ENCODE data around the gene DAPK1.

Gene DAPK1

GRCh38 chr9:87701491-87701890 is 203.8 kb downstream of the DAPK1 start:
- Histone ChIP-seq H3K4me3 (ENCODE audit: low read depth, low read length, poor library complexity, severe bottlenecking) (no peak overlapping the region), H3K36me3 (ENCODE audit: insufficient read depth, low read length) (no peaks in the 10 kb centered on the region), H3K27ac (ENCODE audit: low read depth, low read length, poor library complexity, severe bottlenecking) (no peak overlapping the region), H3K4me2 (ENCODE audit: low read length) (no peak overlapping the region), H3K9me2 (ENCODE audit: low read depth, low read length) (no peaks in the 10 kb centered on the region), H3K9ac (ENCODE audit: low read length) (no peak overlapping the region), H3K9me3 (ENCODE audit: low read length) (no peaks in the 10 kb centered on the region), H4K20me1 (ENCODE audit: insufficient read depth, low read length) (no peaks in the 10 kb centered on the region), H3K79me2 (ENCODE audit: insufficient read depth, low read length) (no peaks in the 10 kb centered on the region), H3K27me3 (ENCODE audit: insufficient read depth, low read length) (0 out of 2 replicates have a peak, but pooled peaks cover 4% of the 10 kb centered on the region), H2AFZ (ENCODE audit: low read length) (no peak overlapping the region), H3F3A (ENCODE audit: insufficient read depth, low read length) (no peaks in the 10 kb centered on the region), H3K4me1 (ENCODE audit: insufficient read depth, low read length, severe bottlenecking) (no peaks in the 10 kb centered on the region)
- TF ChIP-seq EZH2 (IDR thresholded peaks at IDR 0.05; ENCODE audit: borderline replicate concordance, low read length): no peak

- TF ChIP-seq CTCF (IDR thresholded peaks at IDR 0.05; ENCODE audit: low read length): no peak
- no peak for TF ChIP-seq EZH2 (IDR thresholded peaks at IDR 0.05; ENCODE audit: borderline replicate concordance, low read length)
- Histone ChIP-seq H3F3A (ENCODE audit: insufficient read depth, low read length) (no peaks in the 10 kb centered on the region), H3K9me2 (ENCODE audit: low read depth, low read length) (no peaks in the 10 kb centered on the region), H3K4me3 (ENCODE audit: low read depth, low read length, poor library complexity, severe bottlenecking) (no peak overlapping the region), H2AFZ (ENCODE audit: low read length) (no peak overlapping the region), H3K9me3 (ENCODE audit: low read length) (no peaks in the 10 kb centered on the region), H3K27ac (ENCODE audit: low read depth, low read length, poor library complexity, severe bottlenecking) (no peak overlapping the region), H3K79me2 (ENCODE audit: insufficient read depth, low read length) (no peaks in the 10 kb centered on the region), H3K27me3 (ENCODE audit: insufficient read depth, low read length) (0 out of 2 replicates have a peak, but pooled peaks cover 4% of the 10 kb centered on the region), H4K20me1 (ENCODE audit: insufficient read depth, low read length) (no peaks in the 10 kb centered on the region), H3K36me3 (ENCODE audit: insufficient read depth, low read length) (no peaks in the 10 kb centered on the region), H3K4me2 (ENCODE audit: low read length) (no peak overlapping the region), H3K4me1 (ENCODE audit: insufficient read depth, low read length, severe bottlenecking) (no peaks in the 10 kb centered on the region), H3K9ac (ENCODE audit: low read length) (no peak overlapping the region)
Observed at GRCh38 chr9:87701931-87702421, 204.3 kb downstream of the DAPK1 start.

GRCh38 chr9:87702921-87703320 is 205.3 kb downstream of the DAPK1 start:
- Histone ChIP-seq H4K20me1 (ENCODE audit: insufficient read depth, low read length) (no peaks in the 10 kb centered on the region), H3F3A (ENCODE audit: insufficient read depth, low read length) (no peaks in the 10 kb centered on the region), H2AFZ (ENCODE audit: low read length) (no peak overlapping the region), H3K27me3 (ENCODE audit: insufficient read depth, low read length) (0 out of 2 replicates have a peak, but pooled peaks cover 4% of the 10 kb centered on the region), H3K36me3 (ENCODE audit: insufficient read depth, low read length) (no peaks in the 10 kb centered on the region), H3K4me3 (ENCODE audit: low read depth, low read length, poor library complexity, severe bottlenecking) (no peak overlapping the region), H3K4me2 (ENCODE audit: low read length) (no peak overlapping the region), H3K4me1 (ENCODE audit: insufficient read depth, low read length, severe bottlenecking) (no peaks in the 10 kb centered on the region), H3K9me3 (ENCODE audit: low read length) (no peaks in the 10 kb centered on the region), H3K9ac (ENCODE audit: low read length) (no peak overlapping the region), H3K9me2 (ENCODE audit: low read depth, low read length) (no peaks in the 10 kb centered on the region), H3K27ac (ENCODE audit: low read depth, low read length, poor library complexity, severe bottlenecking) (no peak overlapping the region), H3K79me2 (ENCODE audit: insufficient read depth, low read length) (no peaks in the 10 kb centered on the region)
- TF ChIP-seq CTCF (IDR thresholded peaks at IDR 0.05; ENCODE audit: low read length) (no peak), EZH2 (IDR thresholded peaks at IDR 0.05; ENCODE audit: borderline replicate concordance, low read length) (no peak)

- Histone ChIP-seq H3K4me1 (ENCODE audit: insufficient read depth, low read length, severe bottlenecking) (no peaks in the 10 kb centered on the region), H3K9ac (ENCODE audit: low read length) (no peak overlapping the region), H3K4me3 (ENCODE audit: low read depth, low read length, poor library complexity, severe bottlenecking) (no peak overlapping the region), H3K4me2 (ENCODE audit: low read length) (no peak overlapping the region), H3K27ac (ENCODE audit: low read depth, low read length, poor library complexity, severe bottlenecking) (no peak overlapping the region), H3F3A (ENCODE audit: insufficient read depth, low read length) (no peaks in the 10 kb centered on the region), H3K9me2 (ENCODE audit: low read depth, low read length) (no peaks in the 10 kb centered on the region), H3K36me3 (ENCODE audit: insufficient read depth, low read length) (no peaks in the 10 kb centered on the region), H3K79me2 (ENCODE audit: insufficient read depth, low read length) (no peaks in the 10 kb centered on the region), H2AFZ (ENCODE audit: low read length) (no peak overlapping the region), H4K20me1 (ENCODE audit: insufficient read depth, low read length) (no peaks in the 10 kb centered on the region), H3K9me3 (ENCODE audit: low read length) (no peaks in the 10 kb centered on the region), H3K27me3 (ENCODE audit: insufficient read depth, low read length) (0 out of 2 replicates have a peak, but pooled peaks cover 4% of the 10 kb centered on the region)
- TF ChIP-seq EZH2 (IDR thresholded peaks at IDR 0.05; ENCODE audit: borderline replicate concordance, low read length) (no peak), CTCF (IDR thresholded peaks at IDR 0.05; ENCODE audit: low read length) (no peak)
Observed at GRCh38 chr9:87703636-87704276, 206.1 kb downstream of the DAPK1 start.

Measured in OCI-LY1 (cell line).